HG03521 (cell line): ENCODE results near the gene MAP4K2.

Source experiments
- ATAC-seq: cut with Tn5 transposase; IDR thresholded peaks from one replicate; pipeline ENCODE4 v1.9.1; 2021; ENCODE audit warnings: mild to moderate bottlenecking, moderate library complexity; ENCODE audit not compliant: unreplicated experiment

The MAP4K2 gene

DNA sequence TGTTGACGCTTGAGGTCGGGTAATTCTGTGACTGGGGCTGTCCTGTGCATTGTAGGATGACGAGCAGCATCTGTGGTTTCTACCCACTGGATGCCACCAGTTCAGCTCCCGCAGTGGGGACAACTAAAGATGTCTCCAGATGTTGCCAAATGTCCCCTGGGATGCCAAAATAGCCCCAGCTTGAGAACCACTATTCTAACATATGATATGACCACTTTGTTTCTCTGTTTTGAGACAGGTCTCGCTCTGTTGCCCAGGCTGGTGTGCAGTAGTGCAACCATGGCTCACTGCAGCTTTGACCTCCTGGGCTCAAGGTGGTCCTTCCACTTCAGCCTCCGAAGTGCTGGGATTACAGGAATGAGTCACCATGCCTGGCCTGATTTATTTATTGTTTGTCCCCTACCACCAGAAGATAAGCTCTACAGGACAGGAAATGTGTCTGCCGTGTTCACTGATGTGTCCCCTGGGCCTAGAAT, 11.7 kb upstream of the MAP4K2 start:
- no peak for ATAC-seq

GRCh38 chr11:64813826-64814225, 10.8 kb upstream of the MAP4K2 start:
- ATAC-seq = no peak

- ATAC-seq = no peak
These were observed 7.9 kb upstream of the MAP4K2 start for GRCh38 chr11:64810891-64811272.

DNA sequence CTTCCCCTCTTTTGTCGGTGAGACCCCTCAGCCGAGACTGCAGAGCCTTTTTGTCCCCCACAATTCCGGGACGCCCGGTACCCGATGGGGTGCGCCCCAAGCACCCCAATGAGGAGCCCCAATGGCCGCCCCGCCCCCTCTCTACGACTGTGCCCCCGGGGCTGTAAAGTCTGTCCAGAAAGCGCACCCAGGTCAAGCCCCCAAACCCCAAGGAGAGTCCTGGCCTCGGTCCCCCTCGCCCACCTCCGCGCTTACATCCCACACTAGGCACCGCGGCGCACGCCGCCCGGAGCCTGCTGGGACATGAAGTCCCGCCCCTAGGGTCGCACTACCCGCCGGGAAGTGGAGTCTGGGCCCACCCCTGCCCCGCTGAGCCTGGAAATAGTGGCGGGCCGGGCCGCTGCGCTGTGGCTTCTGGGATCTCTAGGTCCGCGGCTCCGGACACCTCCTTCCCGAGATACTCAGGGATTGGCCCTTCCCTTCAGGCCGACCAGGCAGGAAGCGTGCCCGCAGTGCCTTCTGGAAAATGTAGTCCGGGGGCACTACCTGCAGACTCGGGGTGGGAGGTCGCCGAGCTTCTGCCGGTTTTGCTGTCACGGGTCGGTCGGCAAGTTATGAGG, 7.4 kb upstream of the MAP4K2 start, which contains the start of gene MEN1:
Gene MEN1 (minus strand): TSS at position 281 of the 620 bp plus-strand sequence. CDS start 442 bp downstream, outside the sequence.
- ATAC-seq = peak; percentile 64

DNA sequence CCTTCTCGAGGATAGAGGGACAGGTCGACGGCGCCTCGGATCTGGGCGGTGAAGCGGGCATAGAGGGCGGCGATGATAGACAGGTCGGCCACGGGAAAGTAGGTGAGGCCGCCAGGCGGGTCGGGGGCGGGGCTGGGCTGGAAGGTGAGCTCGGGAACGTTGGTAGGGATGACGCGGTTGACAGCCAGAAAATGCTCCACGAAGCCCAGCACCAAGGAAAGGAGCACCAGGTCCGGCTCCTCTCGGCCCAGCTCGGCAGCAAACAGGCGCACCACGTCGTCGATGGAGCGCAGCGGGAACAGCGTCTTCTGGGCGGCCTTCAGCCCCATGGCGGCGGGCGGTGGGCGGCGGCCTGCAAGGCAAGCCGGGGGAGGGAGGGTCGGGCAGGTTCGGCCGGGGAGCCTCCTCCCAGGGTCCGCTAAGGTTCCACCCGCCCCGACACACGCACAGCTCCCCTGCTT, 6.8 kb upstream of the MAP4K2 start:
- no peak for ATAC-seq

DNA sequence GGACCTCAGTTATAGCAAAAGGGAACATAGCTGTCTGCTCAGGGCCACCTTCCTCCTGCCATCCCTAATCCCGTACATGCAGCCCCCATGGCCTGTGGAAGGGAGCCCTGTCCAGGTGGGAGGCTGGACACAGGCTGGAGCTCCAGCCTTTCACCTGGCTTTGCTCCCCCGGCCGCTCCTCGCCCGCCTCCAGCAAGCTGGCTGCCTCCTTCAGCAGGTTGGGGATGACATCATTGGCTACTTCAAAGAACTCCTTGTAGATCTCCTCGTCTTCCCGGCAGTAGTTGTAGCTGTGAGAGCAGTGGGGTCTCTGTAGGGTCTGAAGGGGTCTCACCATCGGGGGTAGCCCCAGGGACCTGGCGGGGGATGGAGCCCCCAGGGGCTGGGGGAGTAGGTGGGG, 2.5 kb upstream of the MAP4K2 start:
- no peak for ATAC-seq

DNA sequence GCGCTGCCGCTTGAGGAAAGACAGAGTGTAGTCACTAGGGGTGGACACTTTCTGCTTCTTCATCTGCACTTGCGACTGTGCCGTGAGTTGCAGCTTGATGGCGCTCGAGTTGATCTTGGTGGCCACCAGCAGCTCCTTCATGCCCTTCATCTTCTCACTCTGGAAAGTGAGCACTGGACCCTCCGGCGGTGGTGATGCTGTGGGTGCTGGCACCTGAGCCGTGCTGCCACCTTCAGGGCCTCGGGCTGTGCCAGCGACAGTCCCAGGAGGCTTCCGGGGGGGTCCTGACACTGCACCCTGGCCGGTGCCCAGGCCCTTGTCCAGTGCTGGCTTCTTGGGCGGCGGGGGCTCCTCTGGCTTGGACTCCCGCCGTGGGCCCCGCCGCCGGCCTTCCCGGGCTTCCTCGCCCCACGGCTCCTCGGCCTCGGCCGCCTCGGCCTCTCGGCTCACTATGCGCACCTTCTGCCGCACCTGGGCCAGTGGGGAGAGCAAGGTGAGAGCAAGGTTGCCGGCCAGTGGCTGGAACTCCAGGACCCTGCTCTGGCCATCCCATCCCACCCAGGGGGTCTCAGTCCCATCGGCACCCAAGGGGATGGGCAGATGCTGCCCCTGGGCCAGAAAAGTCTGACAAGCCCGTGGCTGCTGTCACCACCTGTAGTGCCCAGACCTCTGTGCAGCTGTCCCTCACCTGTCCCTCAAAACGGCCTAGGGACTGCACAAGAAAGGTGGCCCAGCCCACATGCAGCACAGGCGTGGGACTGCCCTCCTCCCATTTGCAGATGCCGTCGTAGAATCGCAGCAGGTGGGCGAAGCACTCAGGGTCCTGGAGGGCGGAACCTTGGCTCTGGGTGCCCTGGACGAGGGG, 1.6 kb upstream of the MAP4K2 start:
- ATAC-seq = no peak

GRCh38 chr11:64803846-64804345, 882 bp upstream of the MAP4K2 start:
- no peak for ATAC-seq

DNA sequence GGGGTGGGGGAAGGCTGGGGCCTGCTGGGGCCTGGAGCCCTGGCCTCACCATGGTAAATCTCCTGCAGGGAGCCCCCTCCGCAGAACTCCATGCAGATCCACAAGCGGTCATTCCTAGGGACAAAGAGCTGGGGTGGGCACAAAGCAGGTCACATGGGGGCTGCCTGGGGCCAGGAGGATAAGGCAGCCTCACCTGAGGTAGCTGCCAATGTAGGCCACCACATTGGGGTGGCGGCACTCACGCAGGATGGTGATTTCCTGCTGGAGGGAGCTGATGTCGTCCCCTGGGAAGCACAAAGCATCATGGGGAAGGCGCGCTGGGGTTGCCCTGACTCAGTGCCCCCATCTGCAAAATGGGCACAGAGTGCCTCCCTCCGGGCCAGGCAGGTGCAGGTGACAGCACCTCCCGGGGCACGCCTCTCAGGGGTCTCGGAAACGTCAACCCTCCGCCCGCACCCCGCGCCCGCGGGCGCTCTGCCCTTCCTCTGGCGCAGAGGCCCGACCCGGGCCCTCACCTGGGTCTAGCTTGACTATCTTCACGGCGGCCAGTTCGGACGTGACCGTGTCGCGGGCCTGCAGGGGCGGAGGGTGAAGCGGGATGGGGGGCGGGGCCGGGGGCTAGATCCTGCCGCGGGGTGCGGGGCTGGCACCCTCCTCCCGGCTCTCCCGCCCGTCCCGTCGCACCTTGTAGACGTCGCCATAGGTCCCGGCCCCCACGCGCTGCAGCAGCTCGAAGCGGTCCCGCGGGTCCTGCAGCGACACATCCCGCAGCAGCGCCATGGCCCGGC, 450 bp downstream of the MAP4K2 start:
- peak; percentile 25 for ATAC-seq

DNA sequence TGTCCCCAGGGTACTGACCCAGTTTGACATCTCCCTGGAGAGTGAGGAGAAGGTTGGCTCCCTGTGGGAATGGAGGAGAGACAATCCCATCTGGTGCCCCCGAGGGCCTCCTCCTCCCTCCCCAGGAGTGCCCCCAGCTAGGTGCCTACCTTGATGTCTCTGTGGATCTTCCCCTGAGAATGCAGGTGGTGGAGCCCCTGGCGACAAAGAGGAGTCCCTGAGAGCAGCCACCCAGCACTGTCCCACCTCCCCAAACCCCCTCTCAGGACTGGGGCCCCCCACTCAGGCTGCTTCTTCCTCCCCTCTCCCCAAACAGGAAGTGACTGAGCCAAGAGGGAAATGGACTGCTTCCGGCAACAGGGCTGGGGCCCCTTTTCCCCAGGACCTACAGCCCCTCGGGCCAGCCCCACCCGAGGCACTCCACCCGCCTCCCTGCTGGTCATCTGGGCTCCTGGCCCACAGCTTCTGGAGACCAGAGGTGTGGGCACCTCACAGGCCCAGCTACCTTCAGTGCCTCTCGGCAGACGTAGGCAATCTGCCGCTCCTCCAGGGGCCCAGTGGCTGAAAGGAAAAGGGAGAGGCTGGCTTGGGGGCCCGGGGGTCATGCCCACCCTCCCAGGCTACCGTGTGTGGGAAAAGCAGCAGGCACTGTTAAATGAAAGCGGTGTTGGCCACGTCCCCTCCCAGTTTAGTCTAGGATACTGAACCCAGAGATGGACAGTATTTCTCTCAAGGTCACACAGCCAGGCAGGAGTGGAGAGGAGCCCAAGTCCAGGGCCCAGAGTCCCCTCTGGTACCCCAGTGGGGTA, 1.2 kb downstream of the MAP4K2 start:
- ATAC-seq = no peak

- no peak for ATAC-seq
These were observed 1.9 kb downstream of the MAP4K2 start for GRCh38 chr11:64801158-64801464.

DNA sequence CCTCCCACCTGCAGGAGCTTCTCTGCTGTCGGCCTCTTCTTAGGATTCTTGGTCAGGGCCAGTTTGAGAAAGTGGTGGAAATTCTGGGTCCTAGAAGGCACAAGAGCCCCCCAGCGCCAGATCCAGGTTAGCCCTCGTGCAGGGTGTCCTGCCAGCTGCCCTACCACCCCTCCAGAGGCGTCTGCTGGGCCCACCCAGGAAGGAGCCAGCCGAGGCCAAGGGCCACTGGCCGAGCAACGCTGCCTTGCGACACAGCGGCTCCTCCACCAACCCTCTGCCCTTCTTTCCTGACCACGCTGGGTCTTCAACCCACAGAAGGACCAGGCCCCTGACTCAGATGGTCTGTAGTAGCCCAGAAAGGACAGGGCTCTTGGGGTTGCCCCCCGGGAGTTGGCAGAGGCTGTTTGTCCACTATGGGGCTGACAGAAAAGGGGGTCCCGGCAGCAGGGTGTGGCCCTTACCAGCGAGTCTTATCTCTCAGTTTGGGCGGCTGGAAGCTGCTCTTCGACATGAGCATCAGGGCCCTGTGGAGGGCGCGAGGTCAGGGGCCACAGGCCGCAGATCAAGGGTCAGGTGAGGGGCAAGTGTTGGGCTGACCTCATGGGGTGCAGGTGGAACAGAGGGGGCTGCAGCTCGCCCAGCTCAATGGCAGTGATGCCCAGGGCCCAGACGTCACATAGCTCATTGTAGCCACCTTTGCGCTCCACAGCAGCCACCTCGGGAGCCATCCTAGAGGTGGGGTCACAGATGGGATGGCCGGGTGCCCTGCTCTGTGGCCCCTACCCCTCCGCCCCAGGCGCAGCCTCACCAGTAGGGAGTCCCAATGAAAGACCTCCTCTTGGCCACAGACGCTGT, 2.5 kb downstream of the MAP4K2 start:
- ATAC-seq = no peak

- no peak for ATAC-seq
These were observed 3.3 kb downstream of the MAP4K2 start for GRCh38 chr11:64799623-64800302.

DNA sequence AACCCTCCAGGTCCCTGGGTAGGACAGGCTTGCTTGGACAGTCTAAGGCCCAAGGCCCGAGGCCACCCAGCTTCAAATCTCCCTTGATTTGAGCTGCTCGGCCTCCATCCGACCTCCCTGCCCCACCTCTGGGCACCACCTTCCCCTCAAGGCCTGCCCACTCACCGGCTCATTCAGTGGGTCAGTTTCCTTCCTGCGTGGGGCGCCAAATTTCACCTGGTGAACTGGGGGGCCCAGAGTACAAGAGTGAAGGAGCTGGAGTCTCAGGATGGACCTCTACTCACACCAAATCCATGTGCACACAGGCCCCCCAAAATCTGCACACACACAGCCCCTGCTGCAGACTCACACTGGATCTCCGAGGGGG, 3.8 kb downstream of the MAP4K2 start:
- no peak for ATAC-seq

GRCh38 chr11:64796757-64797541, 6.1 kb downstream of the MAP4K2 start:
- no peak for ATAC-seq

DNA sequence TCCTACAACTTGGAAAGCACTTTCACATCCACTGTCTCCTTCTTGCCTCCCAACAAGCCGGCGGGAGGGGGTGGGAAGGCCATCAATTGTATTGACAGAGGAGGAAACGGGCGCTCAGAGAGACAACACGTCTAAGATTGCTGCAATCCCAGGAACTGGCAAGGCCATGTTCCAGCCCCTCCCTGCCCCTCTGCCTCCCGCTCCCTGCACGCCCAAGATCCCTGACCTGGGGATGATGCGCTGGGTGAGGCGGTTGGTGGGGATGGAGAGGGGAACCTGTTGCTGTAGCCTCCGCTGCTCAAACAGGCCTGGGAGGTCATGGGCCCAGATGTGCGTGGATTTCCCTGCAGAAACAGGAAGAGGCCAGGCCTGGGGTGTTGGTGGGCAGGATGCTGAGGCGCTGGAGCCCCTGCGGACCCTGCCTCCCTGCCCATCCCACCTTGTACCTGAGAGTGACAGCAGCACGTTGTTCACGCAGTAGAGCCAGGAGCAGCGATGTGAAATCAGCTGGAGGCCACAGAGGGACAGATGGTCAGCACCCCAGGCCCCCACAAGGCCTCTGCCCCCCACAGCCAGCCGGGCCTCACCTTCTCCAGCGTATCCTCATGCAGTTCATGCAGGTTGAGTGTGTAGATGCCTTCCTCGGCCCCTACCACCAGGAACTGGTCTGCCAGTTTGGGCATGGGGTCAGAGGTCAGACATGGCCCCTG, 6.8 kb downstream of the MAP4K2 start:
- no peak for ATAC-seq

DNA sequence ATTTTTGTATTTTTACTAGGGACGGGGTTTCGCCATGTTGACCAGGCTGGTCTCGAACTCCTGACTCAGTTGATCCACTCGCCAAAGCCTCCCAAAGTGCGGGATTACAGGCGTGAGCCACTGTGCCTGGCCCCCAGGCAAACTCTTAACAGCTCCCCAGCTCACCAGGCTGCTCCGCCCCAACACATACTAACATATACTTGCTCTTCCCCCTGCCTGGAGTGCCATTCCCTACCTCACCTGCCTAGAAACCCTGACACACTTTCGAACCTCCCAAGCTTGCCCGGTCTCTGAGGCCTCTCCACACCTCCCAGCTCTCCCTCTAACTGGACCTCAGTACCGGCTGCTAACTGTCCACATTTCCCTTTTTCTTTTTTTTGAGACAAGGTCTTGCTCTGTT, 8.5 kb downstream of the MAP4K2 start:
- no peak for ATAC-seq
